Small intestine (tissue), 7 donors: Measurements from ENCODE around the gene KCNAB2. TPM values are rescaled to one million over a fixed set of nuclear protein-coding genes. Genes with fewer than 3 reads are reported as not detected.

Source experiments
- DNase-seq, 2 donors: peaks; one replicate each; pipeline versions ENCODE4 v3.0.0 to v3.0.0-alpha.2; 2013
- FAIRE-seq: peaks from 2 replicates; lab custom pipeline; 2012; peaks lifted over from hg19 to GRCh38; lab: Jason Lieb, UNC
- H3K27ac ChIP-seq, 3 donors: one replicate each; pipeline ENCODE4 v1.5.1; 2013; ENCODE audit warnings: low read length in 2 of 3, mild to moderate bottlenecking in 2 of 3, control low read depth in 1 of 3, inconsistent platforms in 1 of 3, low read depth in 1 of 3, moderate library complexity in 1 of 3
- H3K27me3 ChIP-seq, 3 donors: one replicate each; pipeline ENCODE4 v1.6.1; 2013; ENCODE audit warnings: low read length in 3 of 3, inconsistent platforms in 1 of 3; ENCODE audit not compliant: control insufficient read depth in 3 of 3, insufficient read depth in 3 of 3
- H3K36me3 ChIP-seq, 3 donors: one replicate each; pipeline ENCODE4 v1.6.1; 2013; ENCODE audit warnings: low read length in 3 of 3, inconsistent platforms in 1 of 3, low read depth in 1 of 3, mild to moderate bottlenecking in 1 of 3, moderate library complexity in 1 of 3; ENCODE audit not compliant: control insufficient read depth in 3 of 3, insufficient read depth in 2 of 3
- H3K4me1 ChIP-seq, 3 donors: one replicate each; pipeline ENCODE4 v1.6.1; 2013; ENCODE audit warnings: low read length in 2 of 3, inconsistent platforms in 1 of 3, low read depth in 1 of 3, mild to moderate bottlenecking in 1 of 3, moderate library complexity in 1 of 3; ENCODE audit not compliant: control insufficient read depth in 3 of 3, insufficient read depth in 2 of 3
- H3K4me3 ChIP-seq, 3 donors: one replicate each; pipeline ENCODE4 v1.5.1; 2013; ENCODE audit warnings: low read length in 3 of 3, control low read depth in 1 of 3, inconsistent platforms in 1 of 3, low read depth in 1 of 3, mild to moderate bottlenecking in 1 of 3, moderate library complexity in 1 of 3
- H3K9me3 ChIP-seq, 2 donors: one replicate each; pipeline ENCODE4 v1.6.1; 2013; ENCODE audit warnings: low read depth in 1 of 2, low read length in 1 of 2; ENCODE audit not compliant: control insufficient read depth in 2 of 2, insufficient read depth in 1 of 2
- WGBS, 3 donors: extraction: QIAGEN DNeasy Blood & Tissue Kit; methylation state at CpG; one replicate each; pipeline ENCODE4 v1.1.7; 2013; 5-methylcytosine and 5-hydroxymethylcytosine counted together
- polyA plus RNA-seq, 4 donors: library from polyadenylated mRNA; stranded (reverse) in 3 of 4; unstranded in 1 of 4; fragments of 200-250 nt in 3 of 4; fragments of 120-200 nt in 1 of 4; gene quantifications; one replicate each; pipeline versions ENCODE4 v1.2.1 to v1.2.3, GENCODE V29; 2013
- donor health status: healthy with polysubstance abuse.
- donor health status: control.
- donor health status: control.
- donor health status: Bipolar disorder and iron deficiency.
- donor health status: healthy.

KCNAB2 gene
- polyA plus RNA-seq, 4 donors, result 1.1 to 35.7 (median 5.3) TPM

DNA sequence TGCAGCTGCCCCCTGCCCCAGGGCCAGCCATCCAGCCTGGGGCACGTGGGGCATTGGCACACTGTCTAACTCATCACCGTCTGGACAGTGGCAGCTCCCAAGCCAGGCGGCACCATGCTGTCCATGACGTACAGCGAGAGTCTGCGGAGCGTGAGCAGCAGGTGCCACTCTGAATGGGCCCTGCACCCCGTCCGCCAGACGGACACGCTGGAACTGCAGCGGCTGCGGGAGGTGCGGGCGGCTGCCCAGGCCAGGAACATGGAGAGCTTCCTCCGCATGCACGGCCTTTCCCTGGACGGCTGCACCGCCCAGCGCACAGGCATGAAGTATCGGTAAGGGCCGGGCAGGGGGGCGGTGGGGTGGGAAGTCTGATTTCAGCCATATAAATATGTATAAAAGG is 5.7 kb downstream of the KCNAB2 start:
- H3K4me3 ChIP-seq, result no peak overlapping the region
- DNase-seq (no peak), FAIRE-seq (no peak)
- no peaks in the 10 kb centered on the region for H3K9me3 ChIP-seq
- H3K36me3 ChIP-seq, result peaks cover 0 to 7% (median 0%) of the 10 kb centered on the region in 3 donors
- H3K27me3 ChIP-seq, result no peaks in the 10 kb centered on the region
- peaks cover 0 to 2% (median 0%) of the 10 kb centered on the region in 3 donors for H3K4me1 ChIP-seq
- WGBS, 3 donors, result 95 to 96% (median 95%) methylated on average over 23 of the region's 23 CpGs
- no peak overlapping the region for H3K27ac ChIP-seq

DNA sequence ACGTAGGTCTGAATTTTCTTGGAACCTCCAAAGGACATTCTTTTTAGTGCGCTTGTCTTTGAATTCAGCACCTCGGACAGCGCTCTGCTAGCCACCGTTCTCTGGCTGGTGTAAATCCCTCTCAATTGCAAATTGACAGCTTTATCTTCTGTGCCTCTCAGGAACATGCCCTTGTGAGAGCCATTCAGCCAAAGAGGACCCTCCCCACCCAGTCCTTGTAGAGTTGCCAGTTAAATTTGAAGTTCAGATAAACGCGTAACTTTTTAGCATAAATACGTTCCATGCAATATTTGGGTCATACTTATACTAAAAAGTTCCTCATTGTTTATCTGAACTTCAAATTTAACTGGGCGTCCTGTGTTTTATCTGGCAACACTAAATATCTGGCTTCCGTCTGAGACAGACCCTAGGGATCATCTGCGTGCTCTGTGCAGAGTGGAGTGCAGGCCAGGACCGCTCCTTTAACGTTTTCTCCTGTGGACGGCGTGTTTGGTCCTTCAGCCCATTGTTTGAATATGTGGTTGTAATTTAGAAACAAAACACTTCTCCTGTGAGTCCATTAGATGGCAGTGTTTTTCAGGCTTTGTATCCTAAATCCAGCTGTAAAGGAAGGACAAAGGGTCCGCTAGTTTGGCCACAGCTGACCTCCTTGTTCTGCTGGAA is 7.0 kb downstream of the KCNAB2 start:
- no peaks in the 10 kb centered on the region for H3K27me3 ChIP-seq

DNA sequence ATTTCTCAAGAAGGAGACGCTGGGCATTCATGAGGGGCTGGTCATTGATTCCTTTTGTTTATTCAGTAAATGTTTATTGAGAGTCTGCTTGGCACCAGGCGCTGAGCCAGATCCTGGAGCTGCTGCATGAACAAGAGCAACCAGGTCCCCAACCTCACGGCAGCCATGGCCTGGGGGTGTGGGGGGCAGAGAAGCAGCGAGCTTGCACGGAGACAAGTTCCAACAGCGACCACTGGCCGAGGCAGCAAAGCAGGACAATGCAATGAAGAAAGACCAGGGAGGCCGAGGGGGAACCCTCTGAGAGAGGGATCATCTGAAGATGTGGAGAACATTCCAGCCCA is 7.5 kb downstream of the KCNAB2 start:
- Histone ChIP-seq H3K27me3 (no peaks in the 10 kb centered on the region), H3K36me3 (peaks cover 0 to 7% (median 0%) of the 10 kb centered on the region in 3 donors), H3K4me1 (peaks cover 0 to 10% (median 0%) of the 10 kb centered on the region in 3 donors), H3K9me3 (no peaks in the 10 kb centered on the region), H3K4me3 (no peak overlapping the region), H3K27ac (no peak overlapping the region)
- no peak for FAIRE-seq
- 40 to 42% (median 41%) methylated on average over 8 of the region's 8 CpGs for WGBS, 3 donors
- DNase-seq, result no peak

More for the DNA sequence above, 7.0 kb downstream of the KCNAB2 start:
- peaks cover 0 to 7% (median 0%) of the 10 kb centered on the region in 3 donors for H3K36me3 ChIP-seq
- H3K4me3 ChIP-seq, result no peak overlapping the region
- H3K9me3 ChIP-seq, result no peaks in the 10 kb centered on the region
- 9 to 22% (median 17%) methylated on average over 16 of the region's 16 CpGs for WGBS, 3 donors
- no peak overlapping the region for H3K27ac ChIP-seq
- FAIRE-seq (no peak), DNase-seq (peak; percentile 48 to 85)
- H3K4me1 ChIP-seq, result peaks cover 0 to 8% (median 0%) of the 10 kb centered on the region in 3 donors

DNA sequence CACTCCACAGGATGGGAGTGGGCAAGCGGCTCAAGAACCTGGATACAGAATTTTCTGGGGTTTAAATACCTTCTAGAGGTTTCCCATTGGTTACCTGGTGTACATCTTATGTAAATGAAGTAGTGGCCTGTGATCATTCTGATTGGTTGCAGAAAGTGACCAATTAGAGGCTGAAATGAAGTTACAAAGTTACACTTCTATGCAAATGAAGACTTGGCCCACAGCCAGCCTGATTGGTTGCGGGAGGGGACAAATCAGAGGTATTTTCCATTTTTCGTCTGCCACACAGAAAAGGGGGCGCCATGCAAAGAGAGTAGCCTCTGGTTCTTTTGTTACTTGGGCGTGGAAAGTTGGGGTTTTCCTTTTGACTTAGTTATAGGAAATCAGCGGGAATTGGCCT is 8.9 kb downstream of the KCNAB2 start:
- H3K27ac ChIP-seq, result no peak overlapping the region
- peaks cover 0 to 10% (median 0%) of the 10 kb centered on the region in 3 donors for H3K4me1 ChIP-seq
- 80 to 88% (median 80%) methylated on average over 6 of the region's 6 CpGs for WGBS, 3 donors
- H3K4me3 ChIP-seq, result no peak overlapping the region
- H3K36me3 ChIP-seq, result no peaks in the 10 kb centered on the region
- H3K27me3 ChIP-seq, result no peaks in the 10 kb centered on the region
- FAIRE-seq, result no peak
- no peak for DNase-seq
- no peaks in the 10 kb centered on the region for H3K9me3 ChIP-seq

DNA sequence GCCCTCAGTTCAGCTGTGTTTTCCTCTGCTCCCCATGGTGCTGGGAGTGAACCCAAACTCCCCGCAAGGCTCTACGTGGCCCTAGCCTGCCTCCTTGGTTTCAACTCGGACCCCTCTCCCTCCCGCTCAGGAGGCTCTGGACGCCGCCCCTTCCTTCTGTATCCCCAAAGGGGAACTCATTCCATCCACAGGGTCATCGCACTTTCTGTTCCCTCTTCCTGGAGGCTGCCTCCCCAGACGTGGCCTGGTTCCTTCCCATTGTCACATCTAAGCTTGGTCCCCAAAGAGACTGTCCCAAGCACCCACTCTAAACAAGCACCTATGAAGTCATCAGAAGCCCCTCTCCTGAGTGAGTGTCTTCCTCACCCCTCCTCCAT is 10.9 kb downstream of the KCNAB2 start:
- DNase-seq, result no peak
- Histone ChIP-seq H3K9me3 (no peaks in the 10 kb centered on the region), H3K4me1 (peaks cover 0 to 10% (median 0%) of the 10 kb centered on the region in 3 donors), H3K27me3 (no peaks in the 10 kb centered on the region), H3K27ac (no peak overlapping the region), H3K4me3 (no peak overlapping the region), H3K36me3 (peaks cover 0 to 4% (median 0%) of the 10 kb centered on the region in 3 donors)
- no peak for FAIRE-seq
- WGBS, 3 donors, result 82 to 84% (median 83%) methylated on average over 8 of the region's 8 CpGs

DNA sequence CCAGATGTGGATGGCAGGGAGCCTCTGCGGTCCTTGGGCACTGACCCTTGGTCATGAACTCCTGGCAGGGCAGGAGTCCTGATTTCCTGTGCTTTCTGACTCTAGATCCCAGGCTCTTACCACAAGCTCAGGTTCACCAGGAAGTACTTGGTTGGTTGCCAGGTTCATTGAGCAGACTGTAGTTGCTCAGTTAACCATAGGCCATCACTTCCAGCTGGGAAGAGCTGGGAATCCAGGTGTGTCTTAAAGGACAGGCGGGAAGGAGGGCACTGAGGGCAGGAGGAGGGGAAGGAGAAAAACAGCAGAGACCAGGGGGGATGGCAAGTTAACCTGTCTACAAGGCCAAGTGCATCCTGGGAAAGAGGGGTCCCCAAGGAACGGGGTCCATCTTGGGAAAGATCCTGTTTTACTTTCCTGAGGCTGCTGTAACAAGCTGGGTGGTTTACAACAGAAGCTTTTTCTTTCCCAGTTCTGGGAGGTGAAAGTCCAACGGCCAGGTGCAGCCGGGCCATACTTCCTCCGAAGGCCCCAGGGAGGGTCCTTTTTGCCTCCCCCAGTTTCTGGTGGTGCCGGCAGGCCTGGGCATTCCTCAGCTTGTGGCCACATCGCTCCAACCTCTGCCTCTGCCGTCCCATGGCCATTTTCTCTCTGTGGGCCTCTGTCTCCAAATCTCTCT is 11.6 kb downstream of the KCNAB2 start:
- no peak overlapping the region for H3K4me3 ChIP-seq
- H3K27me3 ChIP-seq, result no peaks in the 10 kb centered on the region
- DNase-seq, result peak; percentile 11 to 57
- H3K36me3 ChIP-seq, result peaks cover 0 to 4% (median 0%) of the 10 kb centered on the region in 3 donors
- H3K9me3 ChIP-seq, result no peaks in the 10 kb centered on the region
- FAIRE-seq, result no peak
- 17 to 67% (median 54%) methylated on average over 9 of the region's 9 CpGs for WGBS, 3 donors
- peaks cover 0 to 10% (median 0%) of the 10 kb centered on the region in 3 donors for H3K4me1 ChIP-seq
- H3K27ac ChIP-seq, result no peak overlapping the region

DNA sequence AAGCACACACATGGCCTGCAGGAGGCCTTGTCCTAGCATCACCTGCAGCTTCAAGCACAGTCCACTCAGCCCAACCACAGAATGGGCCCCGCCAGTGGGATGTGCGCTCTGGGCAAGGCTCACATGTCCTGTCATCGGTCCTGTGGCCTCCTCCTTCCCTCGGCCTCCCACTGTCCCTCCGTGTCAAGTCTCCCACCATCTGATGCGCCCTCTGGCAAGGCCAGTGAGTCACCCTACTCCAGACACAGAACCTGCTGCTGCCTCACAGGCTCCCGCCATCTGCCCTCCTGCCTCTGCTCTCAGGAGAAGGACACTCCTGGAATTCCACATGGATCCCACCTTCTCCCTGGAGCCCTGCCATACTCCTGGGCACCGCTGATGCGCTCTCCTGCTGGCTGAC is 14.2 kb downstream of the KCNAB2 start:
- DNase-seq, result no peak
- no peaks in the 10 kb centered on the region for H3K9me3 ChIP-seq
- 91 to 98% (median 95%) methylated on average over 8 to 9 of the region's 9 CpGs for WGBS, 3 donors
- H3K27ac ChIP-seq, result no peak overlapping the region
- H3K4me1 ChIP-seq, result peaks cover 0 to 10% (median 0%) of the 10 kb centered on the region in 3 donors
- peaks cover 0 to 4% (median 0%) of the 10 kb centered on the region in 3 donors for H3K36me3 ChIP-seq
- no peaks in the 10 kb centered on the region for H3K27me3 ChIP-seq
- FAIRE-seq, result no peak
- H3K4me3 ChIP-seq, result no peak overlapping the region

DNA sequence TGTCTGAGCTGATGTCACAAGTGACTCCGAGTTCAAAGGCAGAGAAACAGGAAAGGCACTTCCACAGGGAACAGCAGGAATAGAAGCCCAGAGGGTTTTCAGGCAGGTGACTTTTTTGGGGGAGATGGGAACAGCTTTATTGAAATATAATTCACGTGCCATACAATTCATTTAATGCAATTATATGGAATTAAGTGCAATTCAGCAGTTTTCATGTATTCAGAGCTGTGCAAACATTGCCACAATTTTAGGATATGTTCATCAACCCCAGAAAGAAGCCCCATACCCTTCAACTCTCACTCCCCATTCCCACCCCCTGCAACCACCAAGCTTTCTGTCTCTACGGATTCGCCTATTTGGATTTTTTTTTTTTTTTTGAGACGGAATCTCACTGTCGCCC is 17.0 kb downstream of the KCNAB2 start:
- FAIRE-seq (no peak), DNase-seq (no peak)
- Histone ChIP-seq H3K4me1 (peaks cover 0 to 2% (median 0%) of the 10 kb centered on the region in 3 donors), H3K27me3 (no peaks in the 10 kb centered on the region), H3K27ac (no peak overlapping the region), H3K36me3 (peaks cover 0 to 4% (median 0%) of the 10 kb centered on the region in 3 donors), H3K4me3 (no peak overlapping the region), H3K9me3 (no peaks in the 10 kb centered on the region)
- 89 to 95% (median 92%) methylated on average over 6 of the region's 6 CpGs for WGBS, 3 donors
